Measurements from ENCODE around the gene PCSK7. TPM values are rescaled to one million over a fixed set of nuclear protein-coding genes. Genes with fewer than 3 reads are reported as not detected.

The PCSK7 gene
- total and polyA plus RNA-seq, 2 of the 4 experiments (the other 2 are of a cell fraction), result 35.8 to 54.3 TPM

GRCh38 chr11:117217141-117218084, 14.5 kb downstream of the PCSK7 start (continued):
- TF ChIP-seq CTCF (conservative IDR thresholded peaks at IDR 0.05; ENCODE audit: low read depth, low read length) (no peak), MXI1 (IDR thresholded peaks at IDR 0.05; ENCODE audit: borderline replicate concordance, low read depth, low read length) (no peak), MAFK (IDR thresholded peaks at IDR 0.05; ENCODE audit: low read depth, low read length) (no peak), FOS (IDR thresholded peaks at IDR 0.05; ENCODE audit: low read depth, low read length) (0 out of 2 replicates have a peak, but pooled peaks have one; percentile 2), CHD1 (IDR thresholded peaks at IDR 0.05; ENCODE audit: low read depth, low read length) (no peak), NFE2L2 (IDR thresholded peaks at IDR 0.05; ENCODE audit: low read depth, low read length) (no peak), RAD21 (IDR thresholded peaks at IDR 0.05; ENCODE audit: low read length) (0 out of 2 replicates have a peak, but pooled peaks have one; percentile 3)
